HepG2 (cell line): Measurements from ENCODE around the gene GLB1L. TPM values are rescaled to one million over a fixed set of nuclear protein-coding genes. Genes with fewer than 3 reads are reported as not detected.
A peak's percentile ranks its signal among the peaks of the same experiment; 100 is the strongest.

Source experiments
- DBP ChIP-seq: sonication (generic); formaldehyde crosslinking; IDR thresholded peaks from 2 replicates; pipeline ENCODE4 v1.4.0; 2020; ENCODE audit warnings: missing genetic modification reagents; ENCODE audit errors: not compliant biosample characterization
- DNMT1 ChIP-seq: sonication (generic); formaldehyde crosslinking; IDR thresholded peaks from 2 replicates; pipeline ENCODE4 v1.5.1; 2020; ENCODE audit warnings: mild to moderate bottlenecking, missing genetic modification reagents
- ETV6 ChIP-seq: sonication (generic); formaldehyde crosslinking; conservative IDR thresholded peaks from 2 replicates; pipeline ENCODE4 v1.4.0; 2020; ENCODE audit warnings: missing genetic modification reagents
- GFI1 ChIP-seq: sonication (generic); formaldehyde crosslinking; IDR thresholded peaks from 2 replicates; pipeline ENCODE4 v1.5.0; 2020; ENCODE audit warnings: missing genetic modification reagents, mild to moderate bottlenecking, borderline replicate concordance
- GZF1 ChIP-seq: sonication (generic); formaldehyde crosslinking; IDR thresholded peaks from 2 replicates; pipeline ENCODE4 v1.5.1; 2020; ENCODE audit warnings: mild to moderate bottlenecking, missing genetic modification reagents
- KDM3A ChIP-seq: IDR thresholded peaks from 2 replicates; pipeline ENCODE4 v1.6.1; 2018; ENCODE audit warnings: low read depth, missing compliant biosample characterization
- MAFF ChIP-seq: IDR thresholded peaks from 2 replicates; pipeline ENCODE4 v1.6.1; 2011; ENCODE audit warnings: low read depth, low read length, improper control_type of control experiment
- PAF1 ChIP-seq: IDR thresholded peaks from 2 replicates; pipeline ENCODE4 v1.6.1; 2016; ENCODE audit warnings: missing genetic modification reagents, missing compliant biosample characterization
- POLR2A ChIP-seq, 2 experiments: IDR thresholded peaks; 2 replicates each; pipeline ENCODE4 v1.6.1; 2011; ENCODE audit warnings: low read depth in 2 of 2, low read length in 2 of 2, mild to moderate bottlenecking in 1 of 2, moderate library complexity in 1 of 2; ENCODE audit not compliant: insufficient read depth in 1 of 2
- RAD51 ChIP-seq: fragments of 450-650 bp; IDR thresholded peaks from 2 replicates; pipeline ENCODE4 v1.6.1; 2016; ENCODE audit warnings: borderline replicate concordance
- SIN3A ChIP-seq: IDR thresholded peaks from 2 replicates; pipeline ENCODE4 v1.6.1; 2011; ENCODE audit warnings: low read depth, mild to moderate bottlenecking, control low read depth, low read length, borderline replicate concordance
- SMARCC2 ChIP-seq: fragments of 450-650 bp; IDR thresholded peaks from 2 replicates; pipeline ENCODE4 v1.6.1; 2017; ENCODE audit warnings: antibody characterized with exemption, mild to moderate bottlenecking
- WIZ ChIP-seq: sonication (generic); formaldehyde crosslinking; IDR thresholded peaks from 2 replicates; pipeline ENCODE4 v1.5.1; 2020; ENCODE audit warnings: mild to moderate bottlenecking, missing genetic modification reagents
- ZBTB4 ChIP-seq: sonication (generic); formaldehyde crosslinking; IDR thresholded peaks from 2 replicates; pipeline ENCODE4 v1.4.0; 2020; ENCODE audit warnings: missing genetic modification reagents, mild to moderate bottlenecking, borderline replicate concordance
- ZFP41 ChIP-seq: sonication (generic); formaldehyde crosslinking; IDR thresholded peaks from 2 replicates; pipeline ENCODE4 v1.4.0; 2020; ENCODE audit warnings: mild to moderate bottlenecking, missing genetic modification reagents, borderline replicate concordance
- ZFP90 ChIP-seq: sonication (generic); formaldehyde crosslinking; IDR thresholded peaks from 2 replicates; pipeline ENCODE4 v1.8.0; 2022; ENCODE audit warnings: missing genetic modification reagents, mild to moderate bottlenecking, inconsistent platforms, borderline replicate concordance
- ZMAT3 ChIP-seq: sonication (generic); formaldehyde crosslinking; conservative IDR thresholded peaks from 2 replicates; pipeline ENCODE4 v1.7.0; 2021; ENCODE audit warnings: missing genetic modification reagents
- ZNF253 ChIP-seq: sonication (generic); formaldehyde crosslinking; IDR thresholded peaks from 2 replicates; pipeline ENCODE4 v1.8.0; 2022; ENCODE audit warnings: mild to moderate bottlenecking, missing genetic modification reagents, borderline replicate concordance
- ZNF30 ChIP-seq: sonication (generic); formaldehyde crosslinking; IDR thresholded peaks from 2 replicates; pipeline ENCODE4 v1.5.0; 2020; ENCODE audit warnings: mild to moderate bottlenecking, missing genetic modification reagents
- ZNF333 ChIP-seq: sonication (generic); formaldehyde crosslinking; IDR thresholded peaks from 2 replicates; pipeline ENCODE4 v1.4.0; 2020; ENCODE audit warnings: mild to moderate bottlenecking, missing genetic modification reagents, borderline replicate concordance
- ZNF343 ChIP-seq: sonication (generic); formaldehyde crosslinking; IDR thresholded peaks from 2 replicates; pipeline ENCODE4 v1.4.0; 2020; ENCODE audit warnings: mild to moderate bottlenecking, missing genetic modification reagents
- ZNF430 ChIP-seq: sonication (generic); formaldehyde crosslinking; IDR thresholded peaks from 2 replicates; pipeline ENCODE4 v1.9.0; 2021; ENCODE audit warnings: mild to moderate bottlenecking, missing genetic modification reagents
- ZNF572 ChIP-seq: sonication (generic); formaldehyde crosslinking; IDR thresholded peaks from 2 replicates; pipeline ENCODE4 v1.5.1; 2020; ENCODE audit warnings: mild to moderate bottlenecking, missing genetic modification reagents
- ZNF619 ChIP-seq: sonication (generic); formaldehyde crosslinking; IDR thresholded peaks from 2 replicates; pipeline ENCODE4 v1.4.0; 2020; ENCODE audit warnings: mild to moderate bottlenecking, missing genetic modification reagents
- ZNF782 ChIP-seq: sonication (generic); formaldehyde crosslinking; IDR thresholded peaks from 2 replicates; pipeline ENCODE4 v1.4.0; 2020; ENCODE audit warnings: missing genetic modification reagents, mild to moderate bottlenecking, borderline replicate concordance
- ZNF878 ChIP-seq: sonication (generic); formaldehyde crosslinking; IDR thresholded peaks from 2 replicates; pipeline ENCODE4 v1.8.1; 2023; ENCODE audit warnings: mild to moderate bottlenecking, missing genetic modification reagents, moderate library complexity
- polyA plus RNA-seq, 8 experiments: library from polyadenylated mRNA; depleted of rRNA in 3 of 8; stranded (reverse) in 7 of 8; unstranded in 1 of 8; fragments of >200 nt; fragmentation: Illumina TruSeq in 4 of 8; extraction: Trizol in 4 of 8; gene quantifications; 2 replicates each; pipeline versions ENCODE4 v1.2.1 to v1.2.3, GENCODE V29; 2011 to 2016; ENCODE audit warnings: low read depth in 4 of 8, missing spikeins in 1 of 8, mixed read lengths in 1 of 8; ENCODE audit not compliant: insufficient read depth in 1 of 8
- total RNA-seq, 5 experiments: library from RNA; depleted of rRNA; stranded (reverse); fragments of >200 nt; fragmentation: Illumina TruSeq; extraction: Trizol; gene quantifications; 2 replicates each; pipeline ENCODE4 v1.2.3, GENCODE V29; 2016; ENCODE audit warnings: low read depth in 1 of 5
- TF ChIP-seq, protein P1 (sequence below): sonication (generic); formaldehyde crosslinking; IDR thresholded peaks from 2 replicates; pipeline ENCODE4 v1.5.0; 2020; ENCODE audit warnings: mild to moderate bottlenecking, missing genetic modification reagents

GLB1L gene
- total and polyA plus RNA-seq, 2 of the 13 experiments (the other 11 are each of a cell fraction or from before 2014, with no cell fraction given) = 6.8 to 7.3 TPM

DNA sequence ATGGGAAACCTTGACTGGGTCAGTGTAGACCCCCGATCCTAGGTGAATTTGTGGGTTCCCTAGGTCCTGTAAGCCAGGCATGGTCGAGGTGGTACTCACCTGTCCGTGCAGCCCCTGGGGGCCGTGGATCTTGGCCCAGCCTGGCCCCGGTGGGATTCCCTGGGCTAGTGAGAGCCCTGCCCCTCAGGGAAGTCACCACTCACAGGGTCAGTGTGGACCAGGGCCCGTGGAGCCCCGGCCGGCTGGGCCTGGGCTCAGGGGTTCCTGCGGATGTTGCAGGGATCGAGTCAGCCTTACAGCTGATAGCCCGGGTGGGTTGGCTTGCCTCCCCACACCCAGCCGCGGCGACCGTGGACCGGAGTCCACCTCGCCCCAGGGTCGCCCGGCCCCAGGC, 16.3 kb downstream of the GLB1L start (continued):
- no peak for TF ChIP-seq ZBTB4 (CRISPR knock-in tag)
- TF ChIP-seq ZNF878 = no peak
- TF ChIP-seq ZNF30 (CRISPR knock-in tag) = no peak
- TF ChIP-seq, protein P1, sequence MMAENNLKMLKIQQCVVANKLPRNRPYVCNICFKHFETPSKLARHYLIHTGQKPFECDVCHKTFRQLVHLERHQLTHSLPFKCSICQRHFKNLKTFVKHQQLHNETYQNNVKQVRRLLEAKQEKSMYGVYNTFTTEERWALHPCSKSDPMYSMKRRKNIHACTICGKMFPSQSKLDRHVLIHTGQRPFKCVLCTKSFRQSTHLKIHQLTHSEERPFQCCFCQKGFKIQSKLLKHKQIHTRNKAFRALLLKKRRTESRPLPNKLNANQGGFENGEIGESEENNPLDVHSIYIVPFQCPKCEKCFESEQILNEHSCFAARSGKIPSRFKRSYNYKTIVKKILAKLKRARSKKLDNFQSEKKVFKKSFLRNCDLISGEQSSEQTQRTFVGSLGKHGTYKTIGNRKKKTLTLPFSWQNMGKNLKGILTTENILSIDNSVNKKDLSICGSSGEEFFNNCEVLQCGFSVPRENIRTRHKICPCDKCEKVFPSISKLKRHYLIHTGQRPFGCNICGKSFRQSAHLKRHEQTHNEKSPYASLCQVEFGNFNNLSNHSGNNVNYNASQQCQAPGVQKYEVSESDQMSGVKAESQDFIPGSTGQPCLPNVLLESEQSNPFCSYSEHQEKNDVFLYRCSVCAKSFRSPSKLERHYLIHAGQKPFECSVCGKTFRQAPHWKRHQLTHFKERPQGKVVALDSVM = no peak
- 0 out of 2 replicates have a peak, but pooled peaks have one; percentile 19 for TF ChIP-seq DNMT1
- TF ChIP-seq ZNF619 (CRISPR knock-in tag) = no peak
- TF ChIP-seq ZNF253 (CRISPR knock-in tag) = 0 out of 2 replicates have a peak, but pooled peaks have one; percentile 12
- peak; percentile 74; the same call in 1 of the 2 replicates for TF ChIP-seq ZNF782 (CRISPR knock-in tag)
- 0 out of 2 replicates have a peak, but pooled peaks have one; percentile 32 for TF ChIP-seq ETV6 (CRISPR knock-in tag)
- peak; percentile 6 for TF ChIP-seq DBP (CRISPR knock-in tag)
- TF ChIP-seq ZNF333 (CRISPR knock-in tag) = 0 out of 2 replicates have a peak, but pooled peaks have one; percentile 17
- no peak for TF ChIP-seq RAD51
- no peak for TF ChIP-seq SMARCC2
- 0 out of 2 replicates have a peak, but pooled peaks have one; percentile 79 for TF ChIP-seq ZNF572
- TF ChIP-seq ZNF343 (CRISPR knock-in tag) = 0 out of 2 replicates have a peak, but pooled peaks have one; percentile 48
- TF ChIP-seq MAFF = no peak
- TF ChIP-seq ZMAT3 (CRISPR knock-in tag) = no peak
- 0 out of 2 replicates have a peak, but pooled peaks have one; percentile 26 for TF ChIP-seq GFI1
- 0 out of 2 replicates have a peak, but pooled peaks have one; percentile 7 for TF ChIP-seq KDM3A
- no peak for TF ChIP-seq ZFP90
- TF ChIP-seq WIZ (CRISPR knock-in tag) = no peak
- peak in 1 of 2 experiments; percentile 61; a peak in 2 of 4 replicates for TF ChIP-seq POLR2A (IDR thresholded peaks at IDR 0.05; ENCODE audit: insufficient read depth in 1 of 2, low read depth in 2 of 2, low read length in 2 of 2)
- peak; percentile 6; the same call in 1 of the 2 replicates for TF ChIP-seq ZNF430 (CRISPR knock-in tag)
- TF ChIP-seq GZF1 (CRISPR knock-in tag) = peak; percentile 62; the same call in 1 of the 2 replicates
- 0 out of 2 replicates have a peak, but pooled peaks have one; percentile 21 for TF ChIP-seq ZFP41 (CRISPR knock-in tag)
- TF ChIP-seq SIN3A = peak; percentile 59; the same call in 1 of the 2 replicates
- no peak for TF ChIP-seq PAF1
